Right atrium auricular region (tissue), 2 donors: Measurements from ENCODE around the gene EXOC4. TPM values are rescaled to one million over a fixed set of nuclear protein-coding genes. Genes with fewer than 3 reads are reported as not detected.

Experiments used
- DNase-seq: peaks from one replicate; pipeline ENCODE4 v3.0.0-alpha.2; 2019; ENCODE audit warnings: low spot score
- H3K27ac ChIP-seq, 2 donors: fragments of 200-600 bp; sonication (generic); 1 replicate in 1 of 2; 2 replicates in 1 of 2; pipeline ENCODE4 v1.5.1; 2016 to 2019
- H3K27me3 ChIP-seq, 2 donors: fragments of 200-600 bp; sonication (generic); one replicate each; pipeline versions ENCODE4 v1.5.1 to v1.6.0; 2017 to 2019
- H3K36me3 ChIP-seq: fragments of 200-600 bp; sonication (generic); one replicate; pipeline ENCODE4 v1.5.1; 2016
- H3K4me1 ChIP-seq, 2 donors: fragments of 200-600 bp; sonication (generic); one replicate each; pipeline versions ENCODE4 v1.5.1 to v1.6.0; 2017 to 2019
- H3K4me3 ChIP-seq, 2 donors: fragments of 200-600 bp; sonication (generic); 1 replicate in 1 of 2; 2 replicates in 1 of 2; pipeline ENCODE4 v1.5.1; 2017 to 2019; ENCODE audit warnings: mild to moderate bottlenecking in 1 of 2, moderate library complexity in 1 of 2
- H3K9me3 ChIP-seq, 2 donors: fragments of 200-600 bp; sonication (generic); one replicate each; pipeline ENCODE4 v1.5.1; 2019
- total RNA-seq, 2 donors: library from RNA; depleted of rRNA; stranded (reverse); fragments of >200 nt; gene quantifications; one replicate each; pipeline ENCODE4 v1.1.0, GENCODE V29; 2016
- TF ChIP-seq, protein P1 (sequence below), 2 donors: fragments of 200-600 bp; sonication (generic); IDR thresholded peaks; one replicate each; pipeline ENCODE4 v1.5.1; 2019; ENCODE audit warnings: antibody characterized with exemption in 2 of 2

EXOC4 gene
- total RNA-seq, 2 donors from 2014 or later, result 24.7 to 30.6 TPM

DNA sequence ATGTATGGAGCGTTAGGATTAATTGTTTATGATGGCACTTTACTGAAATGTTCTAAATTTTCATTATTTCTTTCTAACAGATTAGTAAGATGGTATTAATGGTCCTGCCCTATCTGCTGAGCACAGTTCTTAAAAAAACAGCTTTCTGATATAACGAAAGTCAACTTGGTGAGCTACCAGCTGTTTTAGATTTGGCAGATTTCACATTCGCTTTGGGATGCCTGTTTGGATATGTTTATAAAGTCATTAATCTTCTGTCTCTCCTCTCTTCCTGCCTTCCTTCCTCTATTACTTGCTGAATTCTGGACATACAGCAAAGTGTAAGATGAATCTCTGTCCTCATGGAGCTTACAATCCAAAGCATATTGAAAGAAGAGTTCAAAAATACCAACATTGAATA lies 477.5 kb downstream of the EXOC4 start:
- TF ChIP-seq, protein P1, sequence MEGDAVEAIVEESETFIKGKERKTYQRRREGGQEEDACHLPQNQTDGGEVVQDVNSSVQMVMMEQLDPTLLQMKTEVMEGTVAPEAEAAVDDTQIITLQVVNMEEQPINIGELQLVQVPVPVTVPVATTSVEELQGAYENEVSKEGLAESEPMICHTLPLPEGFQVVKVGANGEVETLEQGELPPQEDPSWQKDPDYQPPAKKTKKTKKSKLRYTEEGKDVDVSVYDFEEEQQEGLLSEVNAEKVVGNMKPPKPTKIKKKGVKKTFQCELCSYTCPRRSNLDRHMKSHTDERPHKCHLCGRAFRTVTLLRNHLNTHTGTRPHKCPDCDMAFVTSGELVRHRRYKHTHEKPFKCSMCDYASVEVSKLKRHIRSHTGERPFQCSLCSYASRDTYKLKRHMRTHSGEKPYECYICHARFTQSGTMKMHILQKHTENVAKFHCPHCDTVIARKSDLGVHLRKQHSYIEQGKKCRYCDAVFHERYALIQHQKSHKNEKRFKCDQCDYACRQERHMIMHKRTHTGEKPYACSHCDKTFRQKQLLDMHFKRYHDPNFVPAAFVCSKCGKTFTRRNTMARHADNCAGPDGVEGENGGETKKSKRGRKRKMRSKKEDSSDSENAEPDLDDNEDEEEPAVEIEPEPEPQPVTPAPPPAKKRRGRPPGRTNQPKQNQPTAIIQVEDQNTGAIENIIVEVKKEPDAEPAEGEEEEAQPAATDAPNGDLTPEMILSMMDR (IDR thresholded peaks at IDR 0.05), result no peak
- H3K36me3 ChIP-seq, result no peaks in the 10 kb centered on the region

DNA sequence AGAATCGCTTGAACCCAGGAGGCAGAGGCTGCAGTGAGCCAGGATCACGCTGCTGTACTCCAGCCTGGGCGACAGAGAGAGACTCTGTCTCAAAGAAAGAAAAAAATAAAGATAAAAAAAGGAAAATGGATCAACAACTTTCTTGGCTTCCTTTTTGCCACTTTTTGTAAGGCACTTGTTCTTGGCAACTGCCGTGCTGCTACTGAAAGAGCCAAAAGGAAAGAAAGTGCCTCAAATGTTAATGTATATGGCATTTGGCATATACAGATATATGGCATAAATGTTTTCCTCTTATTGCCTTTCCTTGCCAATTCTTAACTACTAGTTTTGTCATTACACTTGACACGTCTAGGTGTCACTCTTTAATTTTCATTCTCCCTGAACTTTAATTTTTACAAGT lies 480.5 kb downstream of the EXOC4 start:
- Histone ChIP-seq H3K27ac (no peak overlapping the region), H3K4me3 (no peak overlapping the region), H3K36me3 (no peaks in the 10 kb centered on the region), H3K9me3 (no peaks in the 10 kb centered on the region), H3K4me1 (no peaks in the 10 kb centered on the region), H3K27me3 (no peaks in the 10 kb centered on the region)
- TF ChIP-seq, protein P1 (IDR thresholded peaks at IDR 0.05), result no peak
- no peak for DNase-seq

More for the DNA sequence above, 477.5 kb downstream of the EXOC4 start:
- no peaks in the 10 kb centered on the region for H3K9me3 ChIP-seq
- H3K27me3 ChIP-seq, result no peaks in the 10 kb centered on the region
- DNase-seq, result no peak
- no peak overlapping the region for H3K27ac ChIP-seq
- H3K4me3 ChIP-seq, result no peak overlapping the region
- no peaks in the 10 kb centered on the region for H3K4me1 ChIP-seq

DNA sequence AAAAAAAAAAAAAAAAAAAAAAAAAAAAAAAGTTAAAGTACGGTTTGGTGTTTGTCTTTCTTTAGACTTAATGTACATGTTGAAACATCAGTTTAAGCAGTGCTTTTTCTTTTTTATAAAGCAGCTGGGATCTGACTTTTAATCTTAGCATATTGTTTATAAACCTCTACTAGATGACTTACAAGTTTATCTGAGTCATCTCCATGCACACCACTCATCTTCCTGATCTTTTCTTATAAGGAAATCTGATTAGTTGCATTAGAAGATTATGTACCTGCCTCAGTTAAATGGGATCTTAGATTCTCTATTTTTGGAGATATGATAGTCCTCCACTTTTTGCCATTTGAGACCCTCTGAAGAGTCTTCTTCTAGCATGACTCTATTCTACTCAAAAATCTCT lies 482.3 kb downstream of the EXOC4 start:
- TF ChIP-seq, protein P1 (IDR thresholded peaks at IDR 0.05), result no peak
- Histone ChIP-seq H3K4me1 (no peaks in the 10 kb centered on the region), H3K9me3 (no peaks in the 10 kb centered on the region), H3K4me3 (no peak overlapping the region), H3K36me3 (no peaks in the 10 kb centered on the region), H3K27me3 (no peaks in the 10 kb centered on the region), H3K27ac (no peak overlapping the region)
- DNase-seq, result no peak

DNA sequence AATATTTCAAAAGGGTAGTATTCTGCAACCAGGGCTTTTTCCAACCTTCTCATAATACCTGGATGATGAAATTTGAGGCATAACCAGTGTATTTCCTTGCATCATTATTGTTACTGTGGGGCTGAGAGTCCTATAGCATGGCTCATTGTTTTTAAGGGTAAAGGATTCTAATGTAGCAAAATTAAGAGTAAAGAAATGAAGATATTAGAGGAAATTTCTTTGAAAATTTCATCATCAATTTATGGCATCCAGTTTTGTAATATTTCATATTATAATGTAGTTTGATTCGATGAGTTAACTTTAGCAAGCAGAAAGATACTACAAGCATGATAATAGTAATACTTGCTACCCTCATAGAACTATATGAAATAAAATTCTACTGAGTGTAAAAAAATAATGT lies 486.9 kb downstream of the EXOC4 start:
- TF ChIP-seq, protein P1 (IDR thresholded peaks at IDR 0.05), result no peak
- Histone ChIP-seq H3K9me3 (no peaks in the 10 kb centered on the region), H3K27me3 (no peaks in the 10 kb centered on the region), H3K27ac (no peak overlapping the region), H3K4me1 (no peaks in the 10 kb centered on the region), H3K36me3 (no peaks in the 10 kb centered on the region), H3K4me3 (no peak overlapping the region)
- no peak for DNase-seq

DNA sequence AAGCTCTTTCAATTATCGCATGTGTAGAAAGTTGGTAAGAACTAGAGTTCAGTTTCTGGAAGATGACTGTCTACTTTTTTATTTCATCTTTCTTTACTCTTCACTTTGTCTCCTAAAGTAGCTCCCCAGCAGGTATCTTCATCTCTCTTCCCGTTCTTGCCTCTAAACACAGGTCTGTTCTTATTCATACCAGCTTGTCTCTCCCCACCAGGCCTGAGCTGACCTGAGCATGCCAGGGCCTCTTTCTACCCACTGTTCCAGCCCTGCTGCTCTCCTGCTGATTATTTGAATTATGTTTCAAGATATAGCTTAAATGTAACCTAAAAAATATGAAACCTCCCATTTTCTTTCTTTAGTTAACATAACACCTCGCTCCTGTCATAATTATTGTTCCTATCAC lies 488.2 kb downstream of the EXOC4 start:
- Histone ChIP-seq H3K4me3 (no peak overlapping the region), H3K27ac (no peak overlapping the region), H3K9me3 (no peaks in the 10 kb centered on the region), H3K27me3 (no peaks in the 10 kb centered on the region), H3K4me1 (no peaks in the 10 kb centered on the region), H3K36me3 (no peaks in the 10 kb centered on the region)
- DNase-seq, result no peak
- TF ChIP-seq, protein P1 (IDR thresholded peaks at IDR 0.05), result no peak

DNA sequence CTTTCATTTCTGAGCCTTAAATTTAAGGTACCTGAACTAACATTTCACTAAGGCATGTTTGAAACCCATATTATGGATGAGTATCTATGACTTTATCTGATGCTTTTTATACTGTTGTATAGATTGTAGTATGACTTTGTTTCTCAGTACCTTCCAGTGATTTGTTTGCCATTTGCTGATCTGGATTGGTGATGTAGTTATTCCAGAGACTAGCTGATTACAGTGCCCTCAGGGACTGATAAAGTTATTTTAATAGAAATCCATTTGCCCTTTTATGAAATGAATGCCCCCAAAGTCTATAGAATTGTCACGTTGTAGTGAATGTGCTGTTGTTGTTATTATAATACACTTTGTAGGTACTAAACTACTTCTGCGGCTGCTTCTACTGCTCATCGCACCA lies 488.8 kb downstream of the EXOC4 start:
- TF ChIP-seq, protein P1 (IDR thresholded peaks at IDR 0.05), result no peak
- H3K4me3 ChIP-seq, result no peak overlapping the region
- H3K36me3 ChIP-seq, result no peaks in the 10 kb centered on the region
- no peaks in the 10 kb centered on the region for H3K4me1 ChIP-seq
- no peaks in the 10 kb centered on the region for H3K9me3 ChIP-seq
- H3K27me3 ChIP-seq, result no peaks in the 10 kb centered on the region
- DNase-seq, result no peak
- H3K27ac ChIP-seq, result no peak overlapping the region
